D341Med (cell line): Measurements from ENCODE around the gene SBF1.

Experiments used
- DNase-seq: peaks from one replicate; pipeline ENCODE4 v3.0.0; 2012; ENCODE audit warnings: low spot score

SBF1 gene

DNA sequence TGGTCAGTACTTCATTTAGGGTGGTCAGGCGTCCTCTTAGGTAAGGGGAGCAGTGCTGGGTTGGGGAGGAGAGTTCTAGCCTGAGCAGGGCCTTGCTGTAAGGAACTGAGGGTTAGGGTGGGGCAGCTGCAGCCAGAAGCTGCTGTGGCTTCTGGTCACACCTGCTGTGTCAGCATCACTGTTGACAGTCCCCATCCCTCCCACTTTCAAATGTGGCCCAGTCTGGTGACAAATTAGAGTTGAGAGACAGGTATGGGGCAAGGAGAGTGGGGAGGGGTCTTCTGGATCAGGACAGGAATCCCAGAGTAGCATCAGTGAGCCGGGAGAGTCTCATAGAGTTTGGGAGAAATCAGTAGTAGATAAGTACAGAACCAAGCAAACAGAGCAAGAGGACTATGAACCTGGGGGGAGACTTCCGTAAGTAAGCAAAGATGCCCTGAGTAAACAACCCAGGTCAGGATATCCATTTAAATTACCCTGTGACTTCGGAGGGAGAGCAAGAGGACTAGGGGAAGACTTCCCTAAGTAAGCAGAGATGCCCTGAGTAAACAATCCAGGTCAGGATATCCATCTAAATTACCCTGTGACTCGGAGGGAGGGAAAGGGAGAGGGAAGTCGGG lies 78.0 kb downstream of the SBF1 start:
- no peak for DNase-seq
